ENCODE measurements around the gene TEKT1.

The TEKT1 gene

GRCh38 chr17:6831661-6832263 lies at the start of gene TEKT1:
TEKT1 (minus strand) TSS chr17:6831729; CDS start chr17:6830376, 1,353 bp downstream.
- ChIA-PET CTCF (interaction anchor here (0.6 to 5.2 kb wide), 7 partner anchors 12 to 1393 kb away, joined by 3 to 49 read pairs (median 4); partner anchors contain the start of gene C1QBP), POLR2A (no interaction called here)
- no peaks in the 10 kb centered on the region for H3K9me3 ChIP-seq (ENCODE audit: control insufficient read depth, insufficient read depth, low read depth, low read length)
- no peaks in the 10 kb centered on the region for H3K4me1 ChIP-seq (ENCODE audit: control insufficient read depth, insufficient read depth, low read length)
- no peak within 1 kb of the TSS for H3K27ac ChIP-seq (ENCODE audit: extremely low read depth, low read depth, low read length)
- H3K4me3 ChIP-seq (ENCODE audit: low read depth, low read length): peak within 1 kb of the TSS; percentile 65
- H3K36me3 ChIP-seq (ENCODE audit: control insufficient read depth in 2 of 2, insufficient read depth in 1 of 2, low read length in 2 of 2): no peaks in the 10 kb centered on the region
- TF ChIP-seq ZNF37A (tag by site-specific recombination; IDR thresholded peaks at IDR 0.05) (no peak), ZNF558 (tag by site-specific recombination; IDR thresholded peaks at IDR 0.05) (no peak), MYNN (tag by site-specific recombination; IDR thresholded peaks at IDR 0.05; ENCODE audit: borderline replicate concordance) (peak; percentile 74; the same call in 1 of the 2 replicates), ZNF692 (tag by site-specific recombination; IDR thresholded peaks at IDR 0.05) (no peak), GLIS1 (tag by site-specific recombination; IDR thresholded peaks at IDR 0.05) (no peak; the same call in 1 of the 2 replicates), TSHZ1 (tag by site-specific recombination; IDR thresholded peaks at IDR 0.05; ENCODE audit: borderline replicate concordance) (no peak), ZNF112 (tag by site-specific recombination; IDR thresholded peaks at IDR 0.05) (no peak), ZNF311 (tag by site-specific recombination; IDR thresholded peaks at IDR 0.05; ENCODE audit: borderline replicate concordance) (no peak), HOXA7 (CRISPR knock-in tag; IDR thresholded peaks at IDR 0.05; ENCODE audit: borderline replicate concordance) (no peak), ZNF140 (tag by site-specific recombination; IDR thresholded peaks at IDR 0.05) (no peak), ZBTB17 (tag by site-specific recombination; IDR thresholded peaks at IDR 0.05) (peak; percentile 52), ZNF280D (tag by site-specific recombination; IDR thresholded peaks at IDR 0.05) (no peak), PRDM10 (tag by site-specific recombination; IDR thresholded peaks at IDR 0.05) (peak; percentile 78), ZNF704 (tag by site-specific recombination; IDR thresholded peaks at IDR 0.05) (no peak), ZBTB8A (tag by site-specific recombination; IDR thresholded peaks at IDR 0.05) (0 out of 2 replicates have a peak, but pooled peaks have one; percentile 63), ZNF449 (tag by site-specific recombination; IDR thresholded peaks at IDR 0.05) (peak; percentile 82), ZNF580 (tag by site-specific recombination; IDR thresholded peaks at IDR 0.05) (no peak), ZNF391 (tag by site-specific recombination; IDR thresholded peaks at IDR 0.05; ENCODE audit: borderline replicate concordance, low read depth) (no peak), ZNF629 (tag by site-specific recombination; IDR thresholded peaks at IDR 0.05) (no peak)

Data from HEK293 (cell line).